Mesenchymal stem cell (in vitro differentiated cells and primary cell): ENCODE data around the gene CASP8AP2.

Experiments used
- DNase-seq: peaks from one replicate; pipeline ENCODE4 v3.0.0-alpha.2; 2013
- H2AFZ ChIP-seq: one replicate; pipeline ENCODE4 v1.6.1; 2013; ENCODE audit warnings: low read depth, mild to moderate bottlenecking, control low read depth, inconsistent platforms, low read length, moderate library complexity
- H2AK5ac ChIP-seq: 2 replicates; pipeline ENCODE4 v1.6.1; 2013; ENCODE audit warnings: low read length, moderate library complexity, mild to moderate bottlenecking, inconsistent platforms; ENCODE audit not compliant: severe bottlenecking
- H2BK120ac ChIP-seq: one replicate; pipeline ENCODE4 v1.6.1; 2013; ENCODE audit warnings: low read depth, mild to moderate bottlenecking, inconsistent platforms, low read length, moderate library complexity
- H2BK12ac ChIP-seq, 2 experiments: one replicate each; pipeline ENCODE4 v1.6.1; 2013; ENCODE audit warnings: inconsistent platforms in 2 of 2, low read length in 2 of 2, mild to moderate bottlenecking in 2 of 2, moderate library complexity in 2 of 2, control low read depth in 1 of 2
- H2BK15ac ChIP-seq: one replicate; pipeline ENCODE4 v1.6.1; 2013; ENCODE audit warnings: mild to moderate bottlenecking, low read depth, inconsistent platforms; ENCODE audit not compliant: poor library complexity, severe bottlenecking
- H2BK5ac ChIP-seq: 2 replicates; pipeline ENCODE4 v1.6.1; 2013; ENCODE audit warnings: low read depth, mild to moderate bottlenecking, low read length, control low read depth, inconsistent platforms; ENCODE audit not compliant: poor library complexity, severe bottlenecking
- H3K14ac ChIP-seq, 2 experiments: one replicate each; pipeline ENCODE4 v1.6.1; 2013; ENCODE audit warnings: inconsistent platforms in 2 of 2, low read length in 2 of 2, control low read depth in 1 of 2, mild to moderate bottlenecking in 1 of 2, moderate library complexity in 1 of 2
- H3K18ac ChIP-seq, 2 experiments: one replicate each; pipeline ENCODE4 v1.6.1; 2013; ENCODE audit warnings: inconsistent platforms in 2 of 2, low read length in 2 of 2, control low read depth in 1 of 2, low read depth in 1 of 2, mild to moderate bottlenecking in 1 of 2
- H3K23ac ChIP-seq, 2 experiments: one replicate each; pipeline ENCODE4 v1.6.1; 2013; ENCODE audit warnings: inconsistent platforms in 2 of 2, low read length in 2 of 2, mild to moderate bottlenecking in 2 of 2, moderate library complexity in 2 of 2, control low read depth in 1 of 2
- H3K27ac ChIP-seq: 2 replicates; pipeline ENCODE4 v1.5.1; 2013; ENCODE audit warnings: mild to moderate bottlenecking, moderate library complexity, low read length, control low read depth, inconsistent platforms; ENCODE audit not compliant: poor library complexity, severe bottlenecking
- H3K27me3 ChIP-seq, 2 experiments: 2 replicates each; pipeline versions ENCODE4 v1.6.1 to v1.7.0; 2013; ENCODE audit warnings: low read length in 2 of 2, mild to moderate bottlenecking in 2 of 2, moderate library complexity in 2 of 2, control low read depth in 1 of 2, inconsistent platforms in 1 of 2; ENCODE audit not compliant: control insufficient read depth in 1 of 2, insufficient read depth in 1 of 2
- H3K36me3 ChIP-seq, 2 experiments: 2 replicates each; pipeline versions ENCODE4 v1.6.1 to v1.7.0; 2013; ENCODE audit warnings: low read length in 2 of 2, control low read depth in 1 of 2, inconsistent platforms in 1 of 2, low read depth in 1 of 2, mild to moderate bottlenecking in 1 of 2; ENCODE audit not compliant: insufficient read depth in 2 of 2, control insufficient read depth in 1 of 2
- H3K4ac ChIP-seq, 2 experiments: one replicate each; pipeline ENCODE4 v1.6.1; 2013; ENCODE audit warnings: inconsistent platforms in 2 of 2, low read length in 2 of 2, mild to moderate bottlenecking in 2 of 2, moderate library complexity in 2 of 2, control low read depth in 1 of 2, low read depth in 1 of 2
- H3K4me1 ChIP-seq: 2 replicates; pipeline ENCODE4 v1.6.1; 2013; ENCODE audit warnings: low read depth, low read length, control low read depth; ENCODE audit not compliant: control insufficient read depth, insufficient read depth
- H3K4me2 ChIP-seq: 2 replicates; pipeline ENCODE4 v1.6.1; 2013; ENCODE audit warnings: low read length, mild to moderate bottlenecking, inconsistent platforms; ENCODE audit not compliant: poor library complexity, severe bottlenecking
- H3K4me3 ChIP-seq, 2 experiments: 2 replicates each; pipeline versions ENCODE4 v1.5.1 to v1.7.0; 2013; ENCODE audit warnings: low read length in 2 of 2, mild to moderate bottlenecking in 2 of 2, control low read depth in 1 of 2, low read depth in 1 of 2; ENCODE audit not compliant: insufficient read depth in 1 of 2
- H3K79me1 ChIP-seq: replicated peaks from 2 replicates; pipeline ENCODE4 v1.6.1; 2013; ENCODE audit warnings: mild to moderate bottlenecking, control low read depth, low read length, inconsistent platforms; ENCODE audit not compliant: poor library complexity, severe bottlenecking
- H3K9ac ChIP-seq: 2 replicates; pipeline ENCODE4 v1.7.0; 2013; ENCODE audit warnings: mild to moderate bottlenecking, low read length, moderate library complexity
- H3K9me3 ChIP-seq: 2 replicates; pipeline ENCODE4 v1.7.0; 2013; ENCODE audit warnings: mild to moderate bottlenecking, low read length; ENCODE audit not compliant: control insufficient read depth
- H4K8ac ChIP-seq: one replicate; pipeline ENCODE4 v1.6.1; 2013; ENCODE audit warnings: inconsistent platforms, mild to moderate bottlenecking, low read length, moderate library complexity
- H4K91ac ChIP-seq: one replicate; pipeline ENCODE4 v1.6.1; 2013; ENCODE audit warnings: mild to moderate bottlenecking, low read length, inconsistent platforms
- WGBS: methylation state at CpG from one replicate; pipeline ENCODE4 v1.1.7; 2013; ENCODE audit warnings: mixed read lengths; 5-methylcytosine and 5-hydroxymethylcytosine counted together

The CASP8AP2 gene

DNA sequence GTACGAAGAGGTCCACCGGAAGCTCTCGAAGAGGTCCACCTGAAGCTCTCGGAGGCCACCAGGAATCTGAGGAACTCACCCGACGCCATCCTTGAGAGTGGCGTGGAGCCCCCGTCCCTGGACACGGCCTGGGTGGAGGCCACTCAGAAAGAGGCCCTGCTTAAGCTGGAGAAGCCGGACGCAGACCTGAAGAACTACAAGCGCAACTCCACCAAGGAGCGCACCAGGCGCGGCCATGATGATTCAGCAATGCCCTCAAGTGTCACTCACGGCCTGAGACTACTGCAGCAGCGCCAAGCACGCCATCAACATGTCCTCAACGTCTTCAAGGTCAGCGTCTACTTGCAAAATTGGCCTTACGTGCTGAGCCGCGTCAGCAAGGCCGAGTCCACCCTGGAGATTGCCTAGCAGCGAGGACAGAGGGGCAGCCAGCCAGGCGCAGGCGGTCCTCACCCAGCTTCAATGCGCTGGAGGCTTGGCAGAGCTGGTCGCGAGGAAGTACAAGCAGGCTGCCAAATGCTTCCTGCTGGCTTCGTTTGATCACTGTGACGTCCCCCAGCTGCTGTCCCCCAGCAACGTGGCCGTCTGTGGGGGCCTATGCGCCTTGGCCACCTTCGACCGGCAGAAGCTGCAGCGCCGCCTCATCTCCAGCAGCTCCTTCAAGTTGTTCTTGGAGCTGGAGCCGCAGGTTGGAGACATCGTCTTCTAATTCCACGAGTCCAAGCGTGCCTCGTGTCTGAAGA lies 56.9 kb downstream of the CASP8AP2 start:
- no peak overlapping the region for H3K4me2 ChIP-seq
- H3K9me3 ChIP-seq = no peaks in the 10 kb centered on the region
- H4K8ac ChIP-seq = no peak overlapping the region
- no peak overlapping the region for H3K4me3 ChIP-seq
- H2BK120ac ChIP-seq = no peak overlapping the region
- H2BK5ac ChIP-seq = no peak overlapping the region
- peak overlapping the region in 1 of 2 experiments; percentile 31 for H3K14ac ChIP-seq
- DNase-seq = no peak
- H3K27me3 ChIP-seq = peaks cover 2 to 37% of the 10 kb centered on the region in 2 experiments
- no peaks in the 10 kb centered on the region for H3K4me1 ChIP-seq
- H3K18ac ChIP-seq = no peak overlapping the region
- no peaks in the 10 kb centered on the region for H3K79me1 ChIP-seq
- H2AFZ ChIP-seq = no peak overlapping the region
- no peak overlapping the region for H2AK5ac ChIP-seq
- 90% methylated on average over 44 of the region's 44 CpGs for WGBS
- no peak overlapping the region for H2BK12ac ChIP-seq
- no peak overlapping the region for H4K91ac ChIP-seq
- H3K36me3 ChIP-seq = no peaks in the 10 kb centered on the region
- H3K4ac ChIP-seq = no peak overlapping the region
- no peak overlapping the region for H3K23ac ChIP-seq
- no peak overlapping the region for H2BK15ac ChIP-seq
- no peak overlapping the region for H3K27ac ChIP-seq
- H3K9ac ChIP-seq = no peak overlapping the region

DNA sequence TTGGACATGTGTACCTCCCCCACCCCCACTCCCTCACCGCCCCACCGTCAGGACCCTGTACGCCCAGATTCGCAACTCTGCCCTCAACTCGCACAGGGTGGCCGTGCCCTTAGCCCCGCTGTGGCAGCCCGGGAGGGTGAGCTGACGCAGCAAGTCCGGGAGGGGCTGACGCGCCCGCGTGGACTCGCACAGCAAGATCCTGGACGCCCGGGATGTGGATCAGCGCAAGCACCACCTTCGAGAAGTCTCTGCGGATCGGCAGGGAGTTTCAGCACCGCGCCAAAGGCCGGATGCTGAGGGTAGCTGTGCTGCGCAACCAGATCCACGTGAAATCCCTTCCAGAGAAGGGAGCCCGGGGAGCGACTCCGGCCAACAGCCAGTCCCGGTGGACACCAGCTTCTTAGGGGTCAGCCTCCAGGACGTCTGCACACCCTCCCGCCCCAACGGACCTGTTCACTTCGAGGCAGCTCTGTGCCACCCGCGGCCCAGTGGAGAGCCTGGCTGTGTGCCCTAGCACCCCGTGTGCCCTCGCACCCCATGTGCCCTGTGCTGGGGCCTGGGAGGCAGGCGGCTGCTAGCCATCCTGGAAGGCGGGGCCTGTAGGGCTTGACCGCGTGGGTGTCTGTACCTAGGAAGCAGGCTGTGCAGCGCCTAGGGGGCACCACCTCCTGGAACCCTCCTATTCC lies 57.9 kb downstream of the CASP8AP2 start:
- H3K36me3 ChIP-seq = no peaks in the 10 kb centered on the region
- H2BK15ac ChIP-seq = no peak overlapping the region
- no peak overlapping the region for H2AFZ ChIP-seq
- no peak overlapping the region for H2BK12ac ChIP-seq
- 86% methylated on average over 43 of the region's 43 CpGs for WGBS
- H2BK5ac ChIP-seq = no peak overlapping the region
- peak overlapping the region; percentile 26 to 37 for H3K4me3 ChIP-seq
- no peak overlapping the region for H3K4ac ChIP-seq
- H3K27me3 ChIP-seq = peaks cover 7 to 43% of the 10 kb centered on the region in 2 experiments
- no peaks in the 10 kb centered on the region for H3K9me3 ChIP-seq
- H3K4me1 ChIP-seq = no peaks in the 10 kb centered on the region
- no peak overlapping the region for H3K4me2 ChIP-seq
- H4K91ac ChIP-seq = no peak overlapping the region
- H3K18ac ChIP-seq = no peak overlapping the region
- H3K23ac ChIP-seq = no peak overlapping the region
- no peak overlapping the region for H3K27ac ChIP-seq
- no peaks in the 10 kb centered on the region for H3K79me1 ChIP-seq
- DNase-seq = no peak
- no peak overlapping the region for H2AK5ac ChIP-seq
- no peak overlapping the region for H4K8ac ChIP-seq
- H2BK120ac ChIP-seq = no peak overlapping the region
- peak overlapping the region in 1 of 2 experiments; percentile 7 for H3K14ac ChIP-seq
- H3K9ac ChIP-seq = no peak overlapping the region

- no peaks in the 10 kb centered on the region for H3K79me1 ChIP-seq
- no peak overlapping the region for H3K4ac ChIP-seq
- H3K36me3 ChIP-seq = no peaks in the 10 kb centered on the region
- DNase-seq = no peak
- H3K4me1 ChIP-seq = no peaks in the 10 kb centered on the region
- no peak overlapping the region for H4K91ac ChIP-seq
- H2BK120ac ChIP-seq = no peak overlapping the region
- H3K4me2 ChIP-seq = no peak overlapping the region
- H2AFZ ChIP-seq = no peak overlapping the region
- H2BK12ac ChIP-seq = no peak overlapping the region
- H3K27ac ChIP-seq = no peak overlapping the region
- H3K9me3 ChIP-seq = no peaks in the 10 kb centered on the region
- H3K23ac ChIP-seq = no peak overlapping the region
- peaks cover 7 to 43% of the 10 kb centered on the region in 2 experiments for H3K27me3 ChIP-seq
- no peak overlapping the region for H3K18ac ChIP-seq
- H2BK5ac ChIP-seq = no peak overlapping the region
- H2BK15ac ChIP-seq = no peak overlapping the region
- no peak overlapping the region for H2AK5ac ChIP-seq
- H3K14ac ChIP-seq = no peak overlapping the region
- no peak overlapping the region for H4K8ac ChIP-seq
- WGBS = 82% methylated on average over 6 of the region's 7 CpGs
- no peak overlapping the region for H3K9ac ChIP-seq
- no peak overlapping the region for H3K4me3 ChIP-seq
Measured at GRCh38 chr6:89888138-89888514, 58.4 kb downstream of the CASP8AP2 start.

DNA sequence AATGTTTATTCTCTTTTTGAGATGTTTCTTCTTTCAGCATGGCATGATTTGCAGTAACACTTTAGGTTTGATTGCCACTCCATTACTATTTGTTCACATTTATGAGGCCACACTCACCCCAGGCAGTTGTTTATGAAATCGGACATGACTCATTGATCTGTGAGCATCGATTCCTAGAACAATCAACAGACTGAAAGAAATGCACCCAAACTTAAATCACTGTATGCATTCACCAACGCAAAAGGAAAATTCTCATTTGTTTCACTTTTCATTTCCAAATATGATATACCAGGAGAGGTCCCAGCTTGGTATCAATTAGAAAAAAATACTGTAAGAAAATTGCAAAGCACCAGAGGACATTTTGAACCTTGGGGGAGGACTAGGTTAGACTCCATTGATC lies 59.2 kb downstream of the CASP8AP2 start:
- Histone ChIP-seq H2AFZ (no peak overlapping the region), H3K9me3 (no peaks in the 10 kb centered on the region), H3K4ac (no peak overlapping the region), H3K27ac (no peak overlapping the region), H3K4me3 (no peak overlapping the region), H3K36me3 (no peaks in the 10 kb centered on the region), H3K23ac (no peak overlapping the region), H3K9ac (no peak overlapping the region), H3K4me1 (no peaks in the 10 kb centered on the region), H3K4me2 (no peak overlapping the region), H4K91ac (no peak overlapping the region), H2BK120ac (no peak overlapping the region), H2AK5ac (no peak overlapping the region), H3K79me1 (no peaks in the 10 kb centered on the region), H2BK15ac (no peak overlapping the region), H2BK12ac (no peak overlapping the region), H3K14ac (no peak overlapping the region), H3K18ac (no peak overlapping the region), H4K8ac (no peak overlapping the region), H3K27me3 (peaks cover 7 to 50% of the 10 kb centered on the region in 2 experiments), H2BK5ac (no peak overlapping the region)
- 70% methylated on average over 2 of the region's 3 CpGs for WGBS
- DNase-seq = peak; percentile 6
